UCSD-AML1 (cell line): ENCODE measurements around the gene CTDSP2.
"Not testable (repeated sequence)": the region's sequence is repeated elsewhere in the genome, so short reads cannot be mapped to it uniquely, and the experiment has no call there.

Experiments used
- DNase-seq: peaks from one replicate; lab custom pipeline; 2025; ENCODE audit not compliant: unreplicated experiment; lab: John Stamatoyannopoulos, UW

Gene CTDSP2

DNA sequence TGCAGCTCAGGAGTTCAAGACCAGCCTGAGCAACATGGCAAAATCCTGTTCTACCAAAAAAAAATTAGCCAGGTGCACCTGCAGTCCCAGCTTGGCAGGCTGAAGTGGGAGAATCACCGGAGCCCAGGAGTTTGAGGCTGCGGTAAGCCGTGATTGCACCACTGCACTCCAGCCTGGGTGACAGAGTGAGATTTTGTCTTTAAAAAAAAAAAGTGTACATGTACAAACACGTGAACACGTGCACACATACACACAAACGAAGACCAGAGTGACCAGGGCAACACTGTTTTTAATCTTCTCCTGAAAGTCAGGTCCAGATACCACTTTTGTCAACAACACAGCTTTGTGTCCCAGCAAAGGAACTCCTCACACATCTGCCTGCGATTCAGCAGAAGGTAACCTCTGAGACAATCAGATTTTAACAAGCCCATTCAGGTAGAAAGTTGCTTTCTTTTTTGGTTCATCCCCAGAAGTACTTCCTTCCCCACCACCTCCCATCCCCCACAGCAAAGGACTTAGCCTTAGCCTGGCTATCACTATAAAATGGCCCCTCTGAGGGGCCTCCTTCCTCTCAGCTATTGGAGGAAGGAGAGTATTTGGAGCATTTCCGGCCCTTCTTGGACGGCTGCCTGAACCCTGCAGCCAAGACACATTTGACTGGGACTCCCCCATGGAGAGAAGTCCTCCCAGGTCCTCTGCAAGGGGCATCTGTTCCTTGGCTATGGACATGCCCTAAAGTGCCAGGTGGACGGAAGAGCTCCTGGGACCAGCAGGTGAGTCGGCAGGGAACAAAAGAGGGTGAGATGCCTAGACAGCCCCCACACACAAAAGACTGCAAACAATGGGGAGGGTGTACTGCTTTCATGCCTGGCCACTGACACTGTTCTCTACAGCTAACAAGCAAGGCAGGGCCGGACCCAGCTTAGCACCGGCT is 9.8 kb downstream of the CTDSP2 start:
- DNase-seq = peak; percentile 66

DNA sequence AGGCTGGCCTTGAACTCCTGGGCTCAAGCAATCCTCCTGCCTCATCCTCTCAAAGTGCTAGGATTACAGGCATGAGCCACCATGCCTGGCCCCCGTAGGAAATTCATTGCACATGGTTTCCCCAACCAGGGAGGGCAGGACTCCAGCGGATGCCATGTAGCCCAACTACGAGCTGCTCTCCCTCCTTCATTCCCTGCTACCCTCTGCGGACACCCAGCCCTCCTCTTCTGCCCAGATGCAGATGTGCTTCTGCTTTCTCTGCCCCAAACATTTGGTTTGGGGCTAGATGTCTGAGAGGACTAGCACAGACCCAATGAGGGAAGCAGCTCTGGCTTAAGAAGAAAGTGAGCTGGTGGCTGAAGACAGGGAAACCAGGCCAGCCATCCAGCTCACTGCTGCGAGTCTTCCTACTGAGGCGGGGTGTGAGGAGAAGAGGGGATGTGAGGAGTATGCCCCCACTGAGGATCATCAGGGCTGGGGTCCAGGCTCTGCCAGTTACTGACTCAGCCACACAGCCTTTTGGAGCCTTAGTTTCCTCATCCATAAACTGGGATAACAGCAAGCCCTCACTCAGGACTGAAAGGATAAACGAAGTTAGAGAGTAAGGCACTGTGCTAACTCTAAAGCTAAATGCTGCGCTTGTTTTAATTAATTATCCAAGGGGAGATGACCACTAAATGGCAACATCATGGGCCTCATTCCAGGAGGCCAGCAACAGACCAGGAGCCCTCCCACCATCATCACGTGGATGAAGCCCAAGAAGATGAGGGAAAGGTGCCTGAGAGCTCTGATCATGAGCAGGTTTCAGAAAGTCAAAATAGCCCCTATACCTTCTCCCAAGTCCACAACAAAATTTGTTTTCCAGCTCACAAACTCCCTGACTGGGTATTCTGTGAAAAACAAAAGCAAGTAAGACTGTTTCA is 10.9 kb downstream of the CTDSP2 start:
- peak; percentile 58 for DNase-seq

DNA sequence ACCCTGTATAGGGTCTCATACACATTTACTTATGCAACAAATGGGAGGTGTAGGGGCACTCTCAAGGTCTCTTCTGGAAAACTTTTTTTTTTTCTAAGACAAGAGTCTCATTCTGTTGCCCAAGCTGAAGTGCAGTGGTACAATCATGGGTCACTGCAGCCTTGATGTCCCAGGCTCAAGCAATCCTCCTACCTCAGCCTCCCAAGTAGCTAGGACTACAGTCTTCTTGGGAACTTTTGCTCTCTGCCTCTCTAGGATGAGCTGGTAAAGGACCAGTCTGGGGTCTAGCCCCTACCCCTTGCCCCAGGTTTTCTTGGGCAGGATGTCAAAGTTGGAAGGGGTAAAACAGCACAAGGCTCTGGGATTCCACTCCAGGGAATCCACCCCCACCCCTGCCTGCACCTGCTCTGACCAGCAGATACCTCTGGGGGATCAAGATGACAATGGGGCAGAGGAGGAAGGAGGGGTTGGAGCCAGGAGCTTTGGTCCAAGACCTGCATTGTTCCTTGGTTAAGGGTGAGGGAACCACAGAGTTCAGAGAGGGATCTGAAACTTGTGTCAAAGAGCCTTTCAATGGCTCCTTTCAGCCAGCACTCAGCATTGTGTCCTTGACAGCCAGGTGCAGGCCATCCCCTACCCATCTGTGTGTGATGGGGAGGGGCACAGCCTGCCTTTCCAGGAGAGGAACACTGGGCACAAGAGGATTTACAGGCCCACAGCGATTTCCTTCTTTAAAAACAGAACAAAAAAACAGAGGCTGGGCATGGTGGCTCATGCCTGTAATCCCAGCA is 12.2 kb downstream of the CTDSP2 start:
- no peak for DNase-seq

DNA sequence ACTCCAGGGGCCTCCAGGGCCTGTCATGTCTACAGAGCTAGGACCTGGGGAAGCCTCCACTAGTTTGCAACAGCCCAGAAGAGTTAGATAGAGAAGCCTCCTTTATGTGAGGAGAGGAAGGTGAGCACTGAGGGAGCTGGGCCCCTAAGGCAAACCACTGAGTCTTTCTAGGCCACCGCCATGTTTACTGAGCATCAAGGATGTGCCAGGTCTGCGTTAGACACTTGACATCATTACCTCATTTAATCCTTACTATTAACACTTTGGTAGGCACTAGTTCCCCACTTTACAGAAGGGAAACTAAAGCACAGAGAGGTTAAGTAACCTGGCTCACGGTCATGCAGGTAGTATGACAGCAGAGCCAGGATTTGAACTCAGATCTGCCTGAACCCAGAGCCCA is 12.9 kb downstream of the CTDSP2 start:
- DNase-seq = no peak

DNA sequence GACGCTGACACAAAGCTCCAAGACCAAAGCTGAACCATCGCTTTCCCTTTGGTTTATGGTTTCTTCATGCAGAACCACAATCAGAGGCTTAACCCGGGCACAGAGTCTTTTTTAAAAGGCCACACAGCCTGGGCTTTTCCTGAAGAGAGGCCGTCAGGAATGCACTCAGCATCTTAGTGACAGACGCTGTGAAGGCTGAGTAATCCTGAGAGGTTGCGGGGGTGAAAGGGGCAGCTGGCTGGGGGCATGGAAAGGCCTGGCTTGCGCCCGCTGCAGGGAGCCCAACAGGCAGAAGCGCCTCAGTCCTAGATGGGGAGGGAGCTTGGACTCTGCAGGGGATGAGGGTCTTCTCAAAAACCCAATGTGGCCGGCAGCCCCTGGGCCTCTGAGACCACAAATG is 13.6 kb downstream of the CTDSP2 start:
- DNase-seq = no peak

DNA sequence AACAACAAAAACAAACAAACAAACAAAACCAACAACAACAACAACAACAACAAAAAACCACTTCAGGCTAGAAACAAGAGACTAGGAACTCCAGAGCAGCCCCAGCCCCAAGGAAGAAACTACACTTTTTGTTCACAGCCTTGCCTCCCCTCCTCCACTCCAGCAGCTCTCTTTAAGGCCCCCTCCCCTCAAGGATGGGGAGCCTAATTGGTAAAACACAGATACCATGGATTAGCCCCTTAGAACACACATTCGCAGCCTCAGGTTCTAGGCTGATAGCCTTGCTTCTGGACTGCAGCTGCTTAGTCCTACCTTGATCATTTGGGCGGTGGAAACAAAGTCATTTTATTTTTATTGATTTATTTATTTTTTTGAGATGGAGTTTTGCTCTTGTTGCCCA is 16.1 kb downstream of the CTDSP2 start:
- DNase-seq = no peak

DNA sequence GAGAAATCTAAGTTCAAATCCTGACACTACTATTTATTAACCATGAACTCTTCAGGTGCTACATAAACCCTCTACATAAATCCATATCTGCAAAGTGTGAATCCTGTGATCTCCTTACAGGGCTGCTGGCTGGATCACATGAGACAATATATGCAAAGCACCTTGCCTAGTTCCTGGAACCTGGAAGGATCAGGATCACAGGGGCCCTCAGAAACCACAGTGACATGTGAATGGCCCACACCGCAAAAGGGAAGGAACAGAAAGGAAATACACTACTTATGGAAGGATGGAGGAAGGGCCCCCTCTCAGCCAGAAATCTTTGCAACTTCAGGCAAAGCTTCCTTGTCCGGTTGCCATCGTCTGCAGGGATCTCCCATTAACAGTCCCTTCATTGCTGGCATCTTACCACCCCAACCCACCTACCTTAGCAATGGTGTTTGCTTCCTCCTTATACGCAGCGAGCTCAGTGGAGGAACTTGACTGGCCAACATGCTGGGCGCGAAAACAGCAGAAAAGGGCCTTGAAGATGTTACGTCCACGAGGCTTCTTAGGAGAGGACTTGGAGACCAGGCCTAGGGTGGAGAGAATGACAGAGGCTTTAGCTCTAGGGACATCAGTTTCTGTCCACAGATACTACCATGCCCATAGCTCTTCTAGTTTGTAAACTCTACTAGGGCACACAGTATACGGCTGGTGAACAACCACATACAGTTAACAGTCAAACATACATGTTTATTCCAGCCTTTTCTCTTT is 17.3 kb downstream of the CTDSP2 start:
- no peak for DNase-seq

DNA sequence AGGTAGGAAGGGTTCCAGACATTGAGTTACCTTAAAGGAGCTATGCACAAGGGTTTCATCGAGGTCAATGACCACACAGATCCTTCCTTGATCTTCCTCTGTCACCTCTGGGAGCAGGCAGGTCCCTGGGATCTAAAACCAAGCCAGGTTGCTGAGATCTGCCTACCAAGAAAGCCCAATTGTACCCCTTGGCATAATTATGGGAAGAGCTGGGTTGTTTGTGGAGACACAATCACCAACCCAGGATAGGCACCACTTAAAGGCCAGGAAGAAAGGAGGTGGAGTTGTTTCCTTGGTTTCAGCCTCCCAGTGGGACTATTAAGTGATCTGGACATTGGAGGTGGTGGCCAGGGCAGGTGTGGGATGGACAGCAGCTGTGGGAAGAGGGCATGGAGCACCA is 19.6 kb downstream of the CTDSP2 start:
- no peak for DNase-seq

DNA sequence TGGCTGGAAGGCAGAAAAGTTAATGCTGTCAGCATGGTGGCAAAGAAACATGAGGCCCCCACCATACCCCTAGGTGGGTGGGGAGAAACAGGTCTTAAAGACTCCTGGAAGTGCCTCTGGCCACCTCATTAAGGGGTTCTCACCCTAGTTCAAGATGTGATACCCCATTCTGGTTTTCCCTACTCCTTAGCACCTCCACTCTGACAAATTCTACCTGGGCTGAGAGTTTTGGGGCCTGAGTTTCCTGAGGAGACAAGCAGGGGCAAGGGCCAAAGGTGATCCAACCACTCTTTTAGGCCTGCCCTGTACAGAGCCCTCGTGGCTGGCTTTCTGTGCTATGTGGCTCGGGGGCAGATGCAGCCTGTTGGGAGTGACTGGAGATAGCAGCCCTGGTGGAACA is 20.1 kb downstream of the CTDSP2 start:
- DNase-seq = no peak

DNA sequence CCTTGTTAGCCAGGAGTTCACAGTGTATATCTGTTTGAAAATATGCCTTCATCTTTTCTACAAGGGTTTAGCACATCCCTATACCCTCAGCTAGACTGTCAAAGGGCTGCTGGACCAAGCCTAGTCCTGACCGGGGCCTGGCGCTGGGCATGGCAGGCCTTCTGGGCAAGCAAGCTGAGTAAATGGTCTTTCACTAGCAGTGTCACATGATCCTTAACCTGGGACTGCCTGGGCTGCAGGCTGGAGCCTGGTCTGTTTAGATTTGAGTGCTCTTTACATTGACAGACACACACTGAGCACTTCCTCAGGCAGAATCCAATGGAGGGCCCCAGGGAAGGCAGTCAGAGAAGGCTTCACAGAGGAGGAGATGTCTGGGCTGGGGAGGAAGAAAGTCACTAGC is 21.1 kb downstream of the CTDSP2 start:
- DNase-seq = no peak

DNA sequence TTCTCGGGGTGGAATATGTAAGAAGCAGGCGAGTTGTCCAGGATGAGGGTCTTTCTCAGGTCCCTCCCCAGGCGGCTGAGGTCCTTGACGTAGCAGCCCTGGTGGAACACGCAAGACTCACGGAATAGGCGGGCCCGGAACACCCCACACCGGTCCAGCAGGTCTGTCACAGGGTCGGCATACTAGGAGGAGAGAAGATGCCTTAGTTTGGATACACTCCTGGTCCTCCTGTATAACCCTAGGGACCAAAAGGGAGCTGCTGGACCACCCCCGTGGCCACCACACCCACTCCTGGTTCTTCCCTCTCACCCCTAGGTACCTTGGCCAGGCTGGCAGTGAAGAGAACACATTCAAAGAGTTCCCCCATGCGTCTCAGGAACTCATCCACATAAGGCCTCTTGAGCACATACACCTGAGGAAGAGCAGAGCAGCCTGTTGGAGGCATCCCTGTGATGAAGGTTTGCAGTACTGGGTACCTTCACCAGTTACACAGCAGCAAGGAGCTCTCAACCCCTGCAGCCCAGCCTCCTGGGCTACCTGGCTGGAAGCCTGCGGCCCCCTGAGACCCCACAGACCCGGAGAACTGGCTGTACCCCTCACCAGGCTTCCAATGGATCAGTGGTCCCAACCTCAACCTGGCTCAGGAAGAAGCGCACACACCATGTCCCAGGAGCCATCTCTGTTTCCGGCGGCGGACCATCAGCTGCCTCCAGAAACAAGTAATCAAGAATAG is 22.5 kb downstream of the CTDSP2 start:
- no peak for DNase-seq

DNA sequence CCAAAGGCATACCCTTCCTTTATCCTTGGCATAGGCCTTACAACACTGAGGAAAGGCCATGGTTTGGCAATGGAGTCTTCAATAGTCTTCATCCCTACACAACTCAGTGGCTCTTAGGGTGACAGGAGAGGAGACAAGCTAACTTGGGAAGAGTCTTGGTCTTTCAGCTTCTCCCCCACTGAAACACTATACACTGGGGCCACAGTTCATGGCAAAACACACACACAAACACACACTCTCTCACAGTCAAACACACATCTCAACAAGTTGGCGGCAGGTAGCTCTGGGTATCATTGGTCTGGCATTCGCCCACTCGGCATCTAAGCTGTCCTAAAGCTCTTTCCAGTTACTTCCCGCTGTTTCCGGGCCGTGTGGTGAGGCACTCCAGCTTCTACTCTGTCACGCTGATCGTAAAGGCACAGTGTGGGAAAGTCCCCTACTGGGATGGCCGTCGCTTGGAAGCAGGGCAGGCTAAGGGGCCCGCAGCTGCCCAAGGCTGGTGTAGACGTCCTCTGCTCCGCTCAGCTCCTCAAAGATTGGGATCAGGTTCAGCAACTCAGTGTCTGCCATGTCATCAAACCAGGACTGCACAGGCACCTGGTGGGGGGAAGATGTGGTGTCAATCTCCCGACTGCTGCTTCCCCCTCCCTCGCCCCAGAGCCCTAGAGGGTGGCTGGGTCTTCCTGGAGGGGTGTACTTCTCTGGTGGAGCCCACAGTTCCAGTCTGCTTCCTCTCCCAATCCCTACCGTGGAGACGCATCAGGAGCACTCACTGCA is 23.2 kb downstream of the CTDSP2 start:
- no peak for DNase-seq

DNA sequence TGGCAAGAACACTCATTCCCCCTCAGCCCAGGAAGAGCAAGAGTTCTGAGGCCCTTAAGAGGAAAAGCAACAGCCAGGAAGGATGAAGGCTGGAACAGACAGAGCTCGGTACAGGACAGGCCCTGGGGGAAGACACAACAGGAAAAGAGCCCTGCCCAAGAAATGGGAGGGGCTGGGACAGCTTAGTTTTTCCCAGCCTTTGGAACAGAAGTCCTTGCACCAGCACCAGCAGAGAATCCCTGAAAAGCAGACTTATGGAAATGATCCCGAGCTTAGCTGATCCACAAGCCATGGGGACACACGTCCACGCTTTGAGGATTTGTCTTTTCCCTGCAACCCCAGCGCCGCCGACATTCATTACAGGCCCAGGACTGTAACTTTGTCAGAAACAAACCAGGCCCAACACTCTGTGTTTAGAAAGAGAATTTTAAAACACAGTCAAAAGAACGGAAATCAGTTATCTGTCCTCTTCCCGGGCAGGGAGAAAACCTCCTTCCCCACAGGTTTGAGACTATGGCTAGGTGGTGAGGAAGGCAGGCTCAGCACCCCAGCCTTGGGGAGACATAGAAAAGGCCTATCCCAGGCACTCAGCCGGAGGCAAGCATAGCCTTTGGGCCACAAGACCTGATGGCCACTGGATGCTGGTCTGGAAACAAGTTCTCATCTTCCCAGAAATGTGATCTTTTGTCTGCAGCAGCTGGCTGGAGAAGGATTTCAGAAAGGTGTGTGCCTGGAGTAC is 24.0 kb downstream of the CTDSP2 start:
- no peak for DNase-seq

DNA sequence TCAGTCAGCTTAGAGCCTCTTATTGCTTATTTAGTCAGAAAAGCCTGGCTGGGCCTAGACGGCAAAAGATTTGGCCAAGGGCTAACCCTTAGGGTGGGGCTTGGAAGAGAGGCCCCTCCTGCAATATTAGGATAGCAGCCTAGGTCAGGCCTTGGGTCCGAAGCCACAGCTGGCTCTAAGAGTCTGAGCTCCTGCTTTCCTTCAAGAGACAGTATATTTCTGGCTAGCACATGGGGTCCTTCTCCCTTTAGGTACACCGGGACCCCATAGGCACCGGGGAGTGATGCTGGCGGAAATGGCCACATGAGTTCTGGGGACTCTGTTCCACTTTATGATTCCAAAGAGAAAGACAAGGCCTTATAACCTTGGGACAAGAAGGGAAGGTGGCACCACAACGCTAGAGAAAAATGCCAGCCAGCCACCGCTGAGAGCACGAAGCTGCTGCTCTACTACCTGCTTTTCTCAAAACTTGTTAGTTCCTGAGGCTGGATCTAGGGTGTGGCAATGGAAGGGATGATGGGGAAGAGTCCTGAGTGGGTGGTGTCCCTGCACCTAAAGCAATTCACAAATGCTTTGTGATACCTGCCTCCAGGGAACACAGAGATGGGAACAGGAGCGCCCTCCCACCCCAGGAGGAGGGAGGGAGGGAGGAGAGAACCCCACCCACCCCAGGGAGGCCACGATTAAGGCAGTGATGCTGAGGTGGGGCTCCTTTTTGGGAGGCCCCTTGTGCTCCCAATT is 24.9 kb downstream of the CTDSP2 start:
- DNase-seq = no peak

DNA sequence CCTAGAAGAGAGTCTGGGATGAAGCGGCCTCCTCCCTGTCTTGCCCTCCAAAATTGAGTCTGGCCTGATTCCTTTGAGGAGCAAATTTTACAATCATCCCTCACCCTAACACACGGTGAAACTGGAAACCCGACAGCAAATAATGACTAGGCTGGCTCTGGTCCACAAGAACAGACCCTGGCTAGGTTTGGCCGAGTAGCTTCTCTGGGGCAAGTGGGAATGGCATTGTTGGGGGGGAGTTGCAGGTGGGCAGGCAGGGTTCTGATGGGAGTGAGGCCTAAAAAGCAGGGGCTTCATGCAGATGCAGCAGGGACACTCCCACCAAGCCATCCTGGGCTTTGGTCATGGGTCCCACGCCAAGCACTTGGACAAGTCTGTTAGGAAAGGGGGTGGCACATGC is 25.5 kb downstream of the CTDSP2 start:
- not testable (repeated sequence) for DNase-seq

DNA sequence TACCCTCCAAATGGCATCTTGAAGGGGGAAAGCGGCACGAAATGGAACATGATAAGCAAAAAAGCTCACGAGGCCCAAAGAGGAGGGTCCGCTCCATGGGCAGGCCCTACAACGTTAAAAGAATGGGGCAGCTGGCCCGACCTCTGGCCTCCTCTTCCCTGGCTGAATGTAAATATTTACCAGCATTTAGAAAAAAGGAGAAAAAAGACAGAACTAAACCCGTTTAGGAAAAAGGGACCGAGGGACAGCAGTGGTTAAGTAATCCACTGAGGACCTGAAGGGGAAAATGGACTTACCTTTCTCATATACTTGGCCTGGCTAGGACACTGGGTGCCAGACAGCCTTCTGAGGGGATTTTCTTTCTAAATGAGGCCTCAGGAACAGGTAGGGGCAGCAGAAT is 26.4 kb downstream of the CTDSP2 start:
- DNase-seq = not testable (repeated sequence)

DNA sequence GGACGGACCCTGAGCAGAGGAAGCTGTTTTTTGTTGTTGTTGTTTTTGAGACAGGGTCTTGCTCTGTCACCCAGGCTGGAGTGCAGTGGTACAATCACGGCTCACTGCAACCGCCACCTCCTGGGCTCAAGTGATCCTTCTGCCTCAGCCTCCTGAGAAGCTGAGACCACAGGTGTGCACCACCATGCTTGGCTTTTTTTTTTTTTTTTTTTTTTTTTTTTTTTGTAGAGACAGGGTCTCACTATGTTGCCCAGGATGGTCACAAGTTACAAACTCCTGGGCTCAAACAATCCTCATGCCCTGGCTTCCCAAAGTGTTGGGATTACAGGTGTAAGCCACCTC is 28.6 kb downstream of the CTDSP2 start:
- not testable (repeated sequence) for DNase-seq
